Lung (tissue), 12 donors: ENCODE measurements around the gene INPP4B. TPM values are rescaled to one million over a fixed set of nuclear protein-coding genes. Genes with fewer than 3 reads are reported as not detected.

Source experiments
- ATAC-seq: fragments of 200-7000 bp; cut with Tn5 transposase; one replicate; pipeline ENCODE4 v1.9.1; 2020; ENCODE audit warnings: moderate number of reproducible peaks; ENCODE audit not compliant: insufficient read depth, low FRiP score
- DNase-seq, 3 donors: peaks; one replicate each; pipeline ENCODE4 v3.0.0-alpha.2; 2013 to 2017
- H3K27ac ChIP-seq, 2 donors: one replicate each; pipeline ENCODE4 v1.5.1; 2013; ENCODE audit warnings: mild to moderate bottlenecking in 2 of 2, moderate library complexity in 2 of 2, control low read depth in 1 of 2, inconsistent platforms in 1 of 2, low read depth in 1 of 2, low read length in 1 of 2
- H3K27me3 ChIP-seq, 3 donors: one replicate each; pipeline ENCODE4 v1.5.1; 2013; ENCODE audit warnings: low read length in 2 of 3; ENCODE audit not compliant: control insufficient read depth in 3 of 3, insufficient read depth in 3 of 3
- H3K36me3 ChIP-seq, 4 donors: one replicate each; pipeline ENCODE4 v1.5.1; 2013; ENCODE audit warnings: low read length in 4 of 4, mild to moderate bottlenecking in 1 of 4, moderate library complexity in 1 of 4; ENCODE audit not compliant: control insufficient read depth in 4 of 4, insufficient read depth in 4 of 4
- H3K4me1 ChIP-seq, 5 donors: one replicate each; pipeline ENCODE4 v1.5.1; 2013; ENCODE audit warnings: low read length in 5 of 5, mild to moderate bottlenecking in 2 of 5, moderate library complexity in 1 of 5; ENCODE audit not compliant: control insufficient read depth in 5 of 5, insufficient read depth in 5 of 5
- H3K4me3 ChIP-seq: one replicate; pipeline ENCODE4 v1.5.1; 2013; ENCODE audit warnings: mild to moderate bottlenecking, control low read depth, moderate library complexity
- H3K9ac ChIP-seq, 2 donors: one replicate each; pipeline ENCODE4 v1.5.1; 2013; ENCODE audit warnings: low read length in 2 of 2, control low read depth in 1 of 2; ENCODE audit not compliant: insufficient read depth in 1 of 2
- H3K9me3 ChIP-seq, 4 donors: one replicate each; pipeline ENCODE4 v1.5.1; 2013; ENCODE audit warnings: low read length in 3 of 4, mild to moderate bottlenecking in 1 of 4, moderate library complexity in 1 of 4; ENCODE audit not compliant: control insufficient read depth in 4 of 4, insufficient read depth in 3 of 4
- CTCF ChIP-seq: IDR thresholded peaks from 2 replicates; pipeline ENCODE4 v1.5.1; 2012; ENCODE audit warnings: mild to moderate bottlenecking; ENCODE audit errors: control extremely low read depth, extremely low read depth
- WGBS, 2 donors: extraction: QIAGEN DNeasy Blood & Tissue Kit; methylation state at CpG; one replicate each; pipeline ENCODE4 v1.1.7; 2013; 5-methylcytosine and 5-hydroxymethylcytosine counted together
- polyA plus RNA-seq, 2 donors: library from polyadenylated mRNA; stranded (reverse); fragments of 200-250 nt; gene quantifications; one replicate each; pipeline ENCODE4 v1.2.1, GENCODE V29; 2013
- total RNA-seq, 2 donors: library from RNA; depleted of rRNA in 1 of 2; stranded (reverse); fragments of >200 nt in 1 of 2; gene quantifications; one replicate each; pipeline ENCODE4 v1.2.1, GENCODE V29; 2014 to 2021
- donor health status: control.
- donor health status: control.
- donor health status: Bipolar disorder and iron deficiency.
- donor health status: healthy.
- donor health status: DM: yes; HTN: yes; CAD: no.

Gene INPP4B
- total and polyA plus RNA-seq, 4 donors = 2.4 to 32.6 (median 5.6) TPM

GRCh38 chr4:142336251-142336934 is 509.7 kb downstream of the INPP4B start:
- TF ChIP-seq CTCF = no peak
- Histone ChIP-seq H3K36me3 (no peaks in the 10 kb centered on the region), H3K27me3 (no peaks in the 10 kb centered on the region), H3K9ac (no peak overlapping the region), H3K4me1 (peaks cover 0 to 10% (median 4%) of the 10 kb centered on the region in 5 donors), H3K9me3 (peaks cover 0 to 3% (median 0%) of the 10 kb centered on the region in 4 donors), H3K4me3 (no peak overlapping the region), H3K27ac (no peak overlapping the region)
- 93 to 96% methylated on average over 12 of the region's 12 CpGs for WGBS, 2 donors
- ATAC-seq (no peak), DNase-seq (no peak)

- no peak overlapping the region for H3K27ac ChIP-seq
- no peaks in the 10 kb centered on the region for H3K27me3 ChIP-seq
- no peak for ATAC-seq
- H3K4me3 ChIP-seq = no peak overlapping the region
- H3K9me3 ChIP-seq = peaks cover 0 to 3% (median 0%) of the 10 kb centered on the region in 4 donors
- peaks cover 0 to 24% (median 9%) of the 10 kb centered on the region in 5 donors for H3K4me1 ChIP-seq
- DNase-seq = no peak
- no peak for TF ChIP-seq CTCF
- no peak overlapping the region for H3K9ac ChIP-seq
- H3K36me3 ChIP-seq = no peaks in the 10 kb centered on the region
These were observed 511.2 kb downstream of the INPP4B start for GRCh38 chr4:142334931-142335330.

GRCh38 chr4:142331646-142332045 is 514.5 kb downstream of the INPP4B start:
- ATAC-seq = no peak
- no peak overlapping the region for H3K9ac ChIP-seq
- no peak overlapping the region for H3K4me3 ChIP-seq
- no peaks in the 10 kb centered on the region for H3K27me3 ChIP-seq
- no peak overlapping the region for H3K27ac ChIP-seq
- H3K4me1 ChIP-seq = peaks cover 0 to 34% (median 9%) of the 10 kb centered on the region in 5 donors
- WGBS, 2 donors = 73 to 76% methylated on average over 1 of the region's 1 CpG
- TF ChIP-seq CTCF = no peak
- no peaks in the 10 kb centered on the region for H3K36me3 ChIP-seq
- peaks cover 0 to 3% (median 0%) of the 10 kb centered on the region in 4 donors for H3K9me3 ChIP-seq
- peak in 2 of 3 donors; percentile 29 to 45 for DNase-seq
